Measurements from ENCODE around the gene MTTP.

Gene MTTP

GRCh38 chr4:99625369-99625768 is 50.7 kb downstream of the MTTP start:
- no peak for TF ChIP-seq CTCF (IDR thresholded peaks at IDR 0.05; ENCODE audit: low read depth, low read length)
- no peak overlapping the region for H3K4me3 ChIP-seq (replicated peaks in 1 of 2; ENCODE audit: low read depth in 2 of 2, low read length in 2 of 2)
- no peak for DNase-seq (ENCODE audit: low read depth in 2 of 2)

DNA sequence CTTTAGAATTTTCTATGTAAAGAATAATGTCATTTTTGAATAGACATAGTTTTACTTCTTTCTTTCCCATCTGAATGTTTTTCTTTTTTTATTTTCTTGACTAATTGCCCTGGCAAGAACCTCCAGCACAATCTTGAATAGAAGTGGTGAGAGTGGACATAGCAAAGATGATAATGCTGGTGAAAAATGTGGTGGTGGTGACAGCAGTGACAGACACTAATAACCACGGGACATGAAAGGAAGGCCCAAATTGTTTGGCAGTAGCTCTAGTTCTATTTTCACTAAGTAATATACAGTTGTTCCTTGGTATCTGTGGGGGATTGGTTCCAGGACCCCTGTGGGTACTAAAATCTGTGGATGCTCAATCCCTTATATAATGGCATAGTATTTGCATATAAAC is 53.4 kb downstream of the MTTP start:
- H3K4me3 ChIP-seq (replicated peaks in 1 of 2; ENCODE audit: low read depth in 2 of 2, low read length in 2 of 2) = no peak overlapping the region
- no peak for DNase-seq (ENCODE audit: low read depth in 2 of 2)
- no peak for TF ChIP-seq CTCF (IDR thresholded peaks at IDR 0.05; ENCODE audit: low read depth, low read length)

GRCh38 chr4:99629962-99630554 is 55.4 kb downstream of the MTTP start:
- DNase-seq (ENCODE audit: low read depth in 2 of 2) = no peak
- no peak for TF ChIP-seq CTCF (IDR thresholded peaks at IDR 0.05; ENCODE audit: low read depth, low read length)
- H3K4me3 ChIP-seq (replicated peaks in 1 of 2; ENCODE audit: low read depth in 2 of 2, low read length in 2 of 2) = no peak overlapping the region

GRCh38 chr4:99630857-99631360 is 56.3 kb downstream of the MTTP start:
- H3K4me3 ChIP-seq (replicated peaks in 1 of 2; ENCODE audit: low read depth in 2 of 2, low read length in 2 of 2) = no peak overlapping the region
- no peak for DNase-seq (ENCODE audit: low read depth in 2 of 2)
- no peak for TF ChIP-seq CTCF (IDR thresholded peaks at IDR 0.05; ENCODE audit: low read depth, low read length)

- no peak for TF ChIP-seq CTCF (IDR thresholded peaks at IDR 0.05; ENCODE audit: low read depth, low read length)
- no peak overlapping the region for H3K4me3 ChIP-seq (replicated peaks in 1 of 2; ENCODE audit: low read depth in 2 of 2, low read length in 2 of 2)
- DNase-seq (ENCODE audit: low read depth in 2 of 2) = no peak
These were observed 59.1 kb downstream of the MTTP start for GRCh38 chr4:99633772-99634171.

DNA sequence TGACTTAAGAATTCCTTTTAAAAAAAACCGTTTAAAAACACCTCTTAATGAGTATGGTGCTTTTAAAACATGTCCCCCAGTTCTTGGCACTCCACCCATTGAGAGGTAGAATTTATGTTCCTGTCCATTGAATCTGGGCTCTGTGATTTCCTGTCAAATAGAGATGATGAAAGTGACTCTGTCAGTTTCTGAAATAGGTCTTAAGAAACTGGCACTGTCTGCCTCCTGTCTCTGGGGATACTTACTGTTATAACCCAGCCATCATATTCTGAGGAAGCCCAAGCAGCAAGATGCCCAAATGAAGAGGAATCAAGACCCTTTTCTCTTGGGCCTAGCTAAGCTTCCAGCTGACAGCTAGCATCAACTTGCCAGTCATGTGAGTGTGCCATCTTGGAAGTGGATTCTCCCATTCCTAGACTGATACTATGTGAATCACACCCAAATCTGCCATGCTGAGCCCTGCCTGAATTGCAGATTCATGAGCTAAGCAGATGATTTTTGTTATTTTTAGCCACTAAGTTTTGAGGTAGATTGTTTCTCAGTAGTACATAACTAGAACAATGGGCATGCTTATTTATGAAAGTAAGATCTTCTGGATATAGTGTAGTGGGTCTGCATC is 60.2 kb downstream of the MTTP start:
- no peak overlapping the region for H3K4me3 ChIP-seq (replicated peaks in 1 of 2; ENCODE audit: low read depth in 2 of 2, low read length in 2 of 2)
- no peak for DNase-seq (ENCODE audit: low read depth in 2 of 2)
- TF ChIP-seq CTCF (IDR thresholded peaks at IDR 0.05; ENCODE audit: low read depth, low read length) = no peak
